Measurements from ENCODE around the gene DDHD1.

DDHD1 gene

GRCh38 chr14:52992236-52992870, 160.8 kb downstream of the DDHD1 start:
- peaks cover 3% of the 10 kb centered on the region for H3K27me3 ChIP-seq (ENCODE audit: insufficient read depth, poor library complexity, severe bottlenecking)
- H3K4me3 ChIP-seq (replicated peaks; ENCODE audit: insufficient read depth, low read length): no peak overlapping the region
- no peak for DNase-seq (ENCODE audit: low read depth in 1 of 2, low spot score in 1 of 2)
- H3K27ac ChIP-seq (replicated peaks): no peak overlapping the region
- TF ChIP-seq GABPA (IDR thresholded peaks at IDR 0.05; ENCODE audit: low read depth) (no peak), POLR2AphosphoS5 (IDR thresholded peaks at IDR 0.05; ENCODE audit: low read depth) (no peak), SPI1 (IDR thresholded peaks at IDR 0.05; ENCODE audit: borderline replicate concordance, low read depth) (no peak), REST (IDR thresholded peaks at IDR 0.05; ENCODE audit: insufficient replicate concordance, low read depth) (no peak)
- TF ChIP-seq, protein P1, sequence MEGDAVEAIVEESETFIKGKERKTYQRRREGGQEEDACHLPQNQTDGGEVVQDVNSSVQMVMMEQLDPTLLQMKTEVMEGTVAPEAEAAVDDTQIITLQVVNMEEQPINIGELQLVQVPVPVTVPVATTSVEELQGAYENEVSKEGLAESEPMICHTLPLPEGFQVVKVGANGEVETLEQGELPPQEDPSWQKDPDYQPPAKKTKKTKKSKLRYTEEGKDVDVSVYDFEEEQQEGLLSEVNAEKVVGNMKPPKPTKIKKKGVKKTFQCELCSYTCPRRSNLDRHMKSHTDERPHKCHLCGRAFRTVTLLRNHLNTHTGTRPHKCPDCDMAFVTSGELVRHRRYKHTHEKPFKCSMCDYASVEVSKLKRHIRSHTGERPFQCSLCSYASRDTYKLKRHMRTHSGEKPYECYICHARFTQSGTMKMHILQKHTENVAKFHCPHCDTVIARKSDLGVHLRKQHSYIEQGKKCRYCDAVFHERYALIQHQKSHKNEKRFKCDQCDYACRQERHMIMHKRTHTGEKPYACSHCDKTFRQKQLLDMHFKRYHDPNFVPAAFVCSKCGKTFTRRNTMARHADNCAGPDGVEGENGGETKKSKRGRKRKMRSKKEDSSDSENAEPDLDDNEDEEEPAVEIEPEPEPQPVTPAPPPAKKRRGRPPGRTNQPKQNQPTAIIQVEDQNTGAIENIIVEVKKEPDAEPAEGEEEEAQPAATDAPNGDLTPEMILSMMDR (IDR thresholded peaks at IDR 0.05; ENCODE audit: insufficient read depth, low read length): no peak

- no peak for TF ChIP-seq SPI1 (IDR thresholded peaks at IDR 0.05; ENCODE audit: borderline replicate concordance, low read depth)
- TF ChIP-seq, protein P1 (IDR thresholded peaks at IDR 0.05; ENCODE audit: insufficient read depth, low read length): no peak
- TF ChIP-seq GABPA (IDR thresholded peaks at IDR 0.05; ENCODE audit: low read depth): no peak
- TF ChIP-seq POLR2AphosphoS5 (IDR thresholded peaks at IDR 0.05; ENCODE audit: low read depth): no peak
- no peak for TF ChIP-seq REST (IDR thresholded peaks at IDR 0.05; ENCODE audit: insufficient replicate concordance, low read depth)
- Histone ChIP-seq H3K27ac (replicated peaks) (no peak overlapping the region), H3K4me3 (replicated peaks; ENCODE audit: insufficient read depth, low read length) (no peak overlapping the region), H3K27me3 (ENCODE audit: insufficient read depth, poor library complexity, severe bottlenecking) (peaks cover 3% of the 10 kb centered on the region)
- no peak for DNase-seq (ENCODE audit: low read depth in 1 of 2, low spot score in 1 of 2)
Observed at GRCh38 chr14:52988139-52988538, 165.0 kb downstream of the DDHD1 start.

- H3K27me3 ChIP-seq (ENCODE audit: insufficient read depth, poor library complexity, severe bottlenecking): peaks cover 3% of the 10 kb centered on the region
- no peak overlapping the region for H3K27ac ChIP-seq (replicated peaks)
- H3K4me3 ChIP-seq (replicated peaks; ENCODE audit: insufficient read depth, low read length): no peak overlapping the region
- DNase-seq (ENCODE audit: low read depth in 1 of 2, low spot score in 1 of 2): no peak
- no peak for TF ChIP-seq REST (IDR thresholded peaks at IDR 0.05; ENCODE audit: insufficient replicate concordance, low read depth)
- TF ChIP-seq, protein P1 (IDR thresholded peaks at IDR 0.05; ENCODE audit: insufficient read depth, low read length): no peak
- TF ChIP-seq SPI1 (IDR thresholded peaks at IDR 0.05; ENCODE audit: borderline replicate concordance, low read depth): no peak
- no peak for TF ChIP-seq POLR2AphosphoS5 (IDR thresholded peaks at IDR 0.05; ENCODE audit: low read depth)
- TF ChIP-seq GABPA (IDR thresholded peaks at IDR 0.05; ENCODE audit: low read depth): no peak
Observed at GRCh38 chr14:52987514-52987913, 165.6 kb downstream of the DDHD1 start.

Data from HL-60 (cell line).